T-helper 17 cell (primary cell): ENCODE measurements around the gene TMEM198. TPM values are rescaled to one million over a fixed set of nuclear protein-coding genes. Genes with fewer than 3 reads are reported as not detected.

Source experiments
- ATAC-seq: fragments of 150-1000 bp; cut with Tn5 transposase; 2 replicates; pipeline ENCODE4 v1.10.0; 2021; ENCODE audit warnings: mild to moderate bottlenecking, moderate library complexity
- DNase-seq, 3 donors: peaks; one replicate each; pipeline versions ENCODE4 v3.0.0 to v3.0.0-alpha.2; 2020 to 2021
- H3K9me3 ChIP-seq: one replicate; pipeline ENCODE4 v1.7.0; 2013; ENCODE audit warnings: low read length, mild to moderate bottlenecking; ENCODE audit not compliant: control insufficient read depth, poor library complexity, severe bottlenecking
- H3K27ac Mint-ChIP-seq: one replicate; pipeline ENCODE4 v1.8.0; 2022; ENCODE audit warnings: mild to moderate bottlenecking, moderate library complexity, mixed read lengths
- H3K27me3 Mint-ChIP-seq: one replicate; pipeline ENCODE4 v1.8.0; 2022; ENCODE audit warnings: mixed read lengths
- H3K36me3 Mint-ChIP-seq: one replicate; pipeline ENCODE4 v1.8.0; 2022; ENCODE audit warnings: low read depth, mixed read lengths
- H3K4me1 Mint-ChIP-seq: one replicate; pipeline ENCODE4 v1.8.0; 2022; ENCODE audit warnings: mild to moderate bottlenecking, mixed read lengths
- H3K4me3 Mint-ChIP-seq: one replicate; pipeline ENCODE4 v1.8.0; 2022; ENCODE audit warnings: mild to moderate bottlenecking, moderate library complexity, mixed read lengths
- total RNA-seq, 4 donors: library from RNA in 2 of 4; stranded (reverse) in 2 of 4; gene quantifications; one replicate each; pipeline ENCODE4 v1.2.3 and lab custom pipeline; 2022 to 2026

TMEM198 gene
- total RNA-seq, 2 donors from 2014 or later = 0.42 to 0.77 TPM

DNA sequence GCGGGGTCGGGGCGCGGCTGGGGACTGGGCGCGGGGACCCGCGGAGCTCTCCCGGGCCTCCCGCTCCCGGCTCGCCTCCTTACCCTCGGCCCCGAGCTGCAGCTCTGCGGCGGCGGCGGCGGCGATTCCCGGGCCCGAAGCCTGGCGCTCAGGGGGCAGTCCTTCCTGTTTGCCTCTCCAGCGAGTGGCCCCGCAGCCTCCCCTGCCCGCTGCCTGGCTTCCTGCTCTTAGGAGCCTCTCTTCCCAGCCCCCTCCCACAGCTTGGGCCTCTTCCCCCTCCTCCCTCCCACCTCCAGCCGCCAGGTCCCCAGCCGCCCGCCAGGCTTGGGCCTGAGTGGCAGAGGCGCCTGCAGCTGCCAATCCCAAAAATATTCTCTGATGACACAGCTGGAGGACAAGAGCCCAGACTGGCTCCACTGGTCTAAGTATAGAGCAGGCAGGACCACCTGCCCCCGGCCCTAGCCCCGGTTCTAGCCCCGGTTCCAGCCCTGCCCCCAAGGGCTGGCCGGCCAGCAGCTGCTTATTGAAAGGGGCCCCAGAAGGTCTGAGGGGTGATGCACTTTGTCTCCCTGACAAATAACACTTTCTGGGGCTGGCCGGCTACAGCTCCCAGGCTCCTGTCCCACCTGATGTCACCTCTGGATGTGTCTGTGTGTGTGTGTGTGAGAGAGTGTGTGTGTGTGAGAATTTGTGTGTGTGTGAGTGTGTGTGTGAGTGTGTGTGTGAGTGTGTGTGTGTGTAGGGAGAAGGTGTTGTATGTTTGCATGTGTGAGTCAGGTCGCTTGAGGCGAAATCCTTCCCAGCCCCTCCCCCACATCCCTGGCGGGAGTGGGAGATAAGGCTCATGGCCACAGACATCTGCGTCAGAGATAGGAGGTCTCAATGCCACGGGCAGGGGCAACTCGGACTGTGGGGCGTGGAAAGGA, 27.7 kb downstream of the TMEM198 start, which contains the start of gene OBSL1:
OBSL1 (minus strand) TSS at position 229 of the 926 bp plus-strand sequence. CDS start 307 bp downstream, outside the sequence.
- DNase-seq (no peak), ATAC-seq (peak; percentile 23)
- Mint-ChIP-seq H3K4me3 (peak within 1 kb of the TSS; percentile 31), H3K27ac (no peak within 1 kb of the TSS), H3K27me3 (peaks cover 72% of the 10 kb centered on the region), H3K4me1 (no peaks in the 10 kb centered on the region), H3K36me3 (peaks cover 7% of the 10 kb centered on the region)
- no peaks in the 10 kb centered on the region for H3K9me3 ChIP-seq

DNA sequence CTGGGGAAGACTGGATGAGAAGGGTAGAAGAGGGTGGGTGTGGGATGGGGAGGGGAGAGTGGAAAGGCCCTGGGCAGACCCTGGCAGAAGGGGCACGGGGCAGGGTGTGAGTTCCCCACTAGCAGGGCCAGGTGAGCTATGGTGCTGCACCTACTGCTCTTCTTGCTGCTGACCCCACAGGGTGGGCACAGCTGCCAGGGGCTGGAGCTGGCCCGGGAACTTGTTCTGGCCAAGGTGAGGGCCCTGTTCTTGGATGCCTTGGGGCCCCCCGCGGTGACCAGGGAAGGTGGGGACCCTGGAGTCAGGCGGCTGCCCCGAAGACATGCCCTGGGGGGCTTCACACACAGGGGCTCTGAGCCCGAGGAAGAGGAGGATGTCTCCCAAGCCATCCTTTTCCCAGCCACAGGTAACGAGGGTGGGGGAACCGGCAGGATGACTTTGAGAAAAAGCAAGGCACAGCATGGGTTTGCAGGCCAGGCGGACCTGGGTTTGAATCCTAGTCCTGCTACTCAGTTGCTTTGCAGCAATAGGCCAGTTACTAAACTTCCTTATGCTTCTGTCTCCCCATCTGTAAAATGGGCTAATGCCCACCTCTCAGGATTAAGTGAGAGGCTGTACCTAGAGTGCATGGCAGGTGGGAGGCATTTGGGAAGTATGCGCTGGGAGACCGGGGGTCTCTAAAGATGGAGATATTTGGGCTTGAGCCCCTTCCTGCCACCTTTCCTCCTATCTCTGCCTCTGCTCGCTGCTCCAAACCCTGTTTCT, 28.6 kb downstream of the TMEM198 start, which contains the start of gene INHA:
INHA (plus strand) TSS at position 74 of the 765 bp plus-strand sequence; CDS start at position 139, 65 bp downstream.
- Mint-ChIP-seq H3K27me3 (peaks cover 71% of the 10 kb centered on the region), H3K4me1 (no peaks in the 10 kb centered on the region), H3K36me3 (peaks cover 7% of the 10 kb centered on the region), H3K4me3 (peak within 1 kb of the TSS; percentile 28), H3K27ac (no peak within 1 kb of the TSS)
- DNase-seq (no peak), ATAC-seq (no peak)
- H3K9me3 ChIP-seq = no peaks in the 10 kb centered on the region

DNA sequence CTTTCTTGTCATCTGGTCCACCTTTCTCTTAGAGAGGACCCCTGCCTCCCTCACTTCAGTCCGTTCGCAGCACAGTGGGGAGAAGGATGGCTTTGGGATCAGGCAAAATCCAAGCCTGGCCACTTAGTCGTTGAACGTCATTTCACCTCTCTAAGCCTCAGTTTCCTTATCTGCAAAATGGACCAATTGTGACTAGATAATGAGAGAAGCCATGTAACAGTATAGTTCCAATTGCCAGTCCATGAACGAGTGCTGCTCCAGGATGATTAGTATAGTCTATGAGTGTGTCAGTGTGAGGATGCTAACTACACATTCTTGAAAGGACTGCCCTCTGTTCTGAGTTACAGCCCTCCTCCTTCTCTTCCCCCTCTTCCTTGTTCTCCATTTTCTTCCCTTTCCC, 29.3 kb downstream of the TMEM198 start:
- H3K9me3 ChIP-seq = no peaks in the 10 kb centered on the region
- no peaks in the 10 kb centered on the region for H3K4me1 Mint-ChIP-seq
- no peak overlapping the region for H3K27ac Mint-ChIP-seq
- DNase-seq (no peak), ATAC-seq (no peak)
- peaks cover 69% of the 10 kb centered on the region for H3K27me3 Mint-ChIP-seq
- peak overlapping the region; percentile 7 for H3K4me3 Mint-ChIP-seq
- H3K36me3 Mint-ChIP-seq = peaks cover 7% of the 10 kb centered on the region

DNA sequence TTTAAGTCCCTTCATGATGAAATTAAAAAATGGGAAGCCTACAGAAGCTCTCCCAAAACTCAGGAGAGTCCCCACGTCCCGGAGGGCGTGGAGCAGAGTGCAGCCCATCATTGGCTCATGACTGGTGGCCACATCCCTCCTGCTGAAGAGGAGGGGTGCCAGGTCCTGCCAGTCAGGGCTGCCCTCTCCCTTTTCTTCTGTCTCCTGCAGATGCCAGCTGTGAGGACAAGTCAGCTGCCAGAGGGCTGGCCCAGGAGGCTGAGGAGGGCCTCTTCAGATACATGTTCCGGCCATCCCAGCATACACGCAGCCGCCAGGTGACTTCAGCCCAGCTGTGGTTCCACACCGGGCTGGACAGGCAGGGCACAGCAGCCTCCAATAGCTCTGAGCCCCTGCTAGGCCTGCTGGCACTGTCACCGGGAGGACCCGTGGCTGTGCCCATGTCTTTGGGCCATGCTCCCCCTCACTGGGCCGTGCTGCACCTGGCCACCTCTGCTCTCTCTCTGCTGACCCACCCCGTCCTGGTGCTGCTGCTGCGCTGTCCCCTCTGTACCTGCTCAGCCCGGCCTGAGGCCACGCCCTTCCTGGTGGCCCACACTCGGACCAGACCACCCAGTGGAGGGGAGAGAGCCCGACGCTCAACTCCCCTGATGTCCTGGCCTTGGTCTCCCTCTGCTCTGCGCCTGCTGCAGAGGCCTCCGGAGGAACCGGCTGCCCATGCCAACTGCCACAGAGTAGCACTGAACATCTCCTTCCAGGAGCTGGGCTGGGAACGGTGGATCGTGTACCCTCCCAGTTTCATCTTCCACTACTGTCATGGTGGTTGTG, 30.9 kb downstream of the TMEM198 start:
- no peak overlapping the region for H3K4me3 Mint-ChIP-seq
- ATAC-seq (no peak), DNase-seq (no peak)
- no peak overlapping the region for H3K27ac Mint-ChIP-seq
- H3K9me3 ChIP-seq = no peaks in the 10 kb centered on the region
- peaks cover 68% of the 10 kb centered on the region for H3K27me3 Mint-ChIP-seq
- H3K36me3 Mint-ChIP-seq = peaks cover 4% of the 10 kb centered on the region
- peaks cover 2% of the 10 kb centered on the region for H3K4me1 Mint-ChIP-seq

DNA sequence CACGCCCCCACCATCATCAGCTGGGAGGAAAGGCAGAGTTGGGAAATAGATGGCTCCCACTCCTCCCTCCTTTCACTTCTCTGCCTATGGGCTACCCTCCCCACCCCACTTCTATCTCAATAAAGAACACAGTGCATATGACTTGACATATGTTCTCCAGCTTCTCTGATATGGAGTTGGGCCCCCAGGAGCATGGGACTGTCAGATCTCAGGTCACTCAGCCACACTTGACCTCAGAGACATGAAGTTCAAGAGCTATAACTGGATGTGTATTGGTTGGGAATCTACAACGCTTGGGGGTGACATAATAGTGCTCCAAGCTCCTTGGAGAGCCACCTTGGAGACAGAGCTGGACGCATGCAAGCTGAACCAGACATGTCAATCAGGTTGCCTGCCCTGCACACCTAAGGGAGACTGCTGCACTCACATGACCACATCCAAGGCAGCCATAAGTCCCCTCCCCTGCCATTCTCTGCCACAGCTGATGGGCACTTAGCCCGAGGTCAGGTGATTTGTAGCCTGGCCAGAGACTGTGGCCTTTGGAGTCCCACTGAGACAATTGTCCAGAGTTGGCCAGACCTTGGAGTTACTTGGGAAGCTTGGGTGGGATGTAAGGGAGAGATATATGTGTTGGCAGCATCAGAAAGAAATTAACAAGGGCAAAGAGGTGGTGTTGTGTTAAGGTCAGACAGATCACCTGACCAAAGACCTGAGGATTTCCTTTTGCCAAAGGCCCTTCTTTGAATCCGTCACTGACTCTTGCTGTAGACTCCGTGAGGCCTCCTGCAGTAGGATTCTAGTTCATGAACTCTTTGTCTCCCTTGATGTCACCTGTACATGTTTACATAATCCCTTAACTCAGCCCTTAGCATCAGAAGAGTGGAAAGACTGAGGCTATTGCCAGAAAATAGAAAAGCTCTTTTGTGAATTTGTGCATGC, 32.0 kb downstream of the TMEM198 start:
- ATAC-seq (no peak), DNase-seq (no peak)
- peaks cover 2% of the 10 kb centered on the region for H3K4me1 Mint-ChIP-seq
- peaks cover 64% of the 10 kb centered on the region for H3K27me3 Mint-ChIP-seq
- H3K36me3 Mint-ChIP-seq = peaks cover 4% of the 10 kb centered on the region
- H3K27ac Mint-ChIP-seq = no peak overlapping the region
- H3K4me3 Mint-ChIP-seq = no peak overlapping the region
- no peaks in the 10 kb centered on the region for H3K9me3 ChIP-seq

DNA sequence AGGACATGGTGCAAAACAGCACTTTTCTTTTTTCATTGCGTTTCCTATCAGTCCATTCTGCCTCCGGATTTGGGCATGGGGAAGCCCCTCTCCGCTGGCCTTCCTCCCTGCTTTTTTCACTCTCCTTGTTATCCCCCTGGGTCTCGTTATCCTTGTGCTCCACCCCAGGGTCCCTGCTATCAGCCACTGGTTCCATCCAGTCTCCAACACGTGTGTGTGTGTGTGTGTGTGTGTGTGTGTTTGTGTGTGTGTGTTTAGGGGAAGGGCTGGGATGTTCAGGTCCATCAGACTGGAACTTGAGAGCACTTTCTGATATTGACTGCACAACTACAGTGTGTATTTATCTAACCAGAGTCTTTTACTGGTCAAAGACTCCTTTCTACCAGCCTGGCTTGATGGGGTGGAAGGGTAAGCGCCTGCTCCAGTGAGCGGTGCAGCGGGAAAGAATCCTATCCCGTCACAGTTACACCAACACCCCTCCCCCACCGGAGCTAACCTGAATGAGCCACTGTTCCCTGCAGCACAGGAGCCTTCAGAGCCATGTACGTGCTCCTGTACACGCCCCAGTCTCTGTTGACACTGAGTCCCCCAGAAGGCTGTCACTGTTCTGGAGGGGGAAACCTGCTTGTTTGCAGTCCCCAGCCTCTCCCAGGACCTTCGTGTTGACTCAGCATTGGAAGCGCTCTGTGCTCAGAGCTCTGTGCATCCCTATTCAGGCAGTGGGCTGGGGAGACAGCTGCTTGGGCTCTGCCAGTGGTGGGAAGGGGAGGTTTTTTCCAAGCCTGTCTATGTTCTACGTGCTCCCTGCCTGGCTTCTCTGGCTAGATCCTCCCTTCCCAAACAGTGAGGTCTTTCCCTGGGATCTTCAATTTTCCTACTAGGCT, 32.9 kb downstream of the TMEM198 start:
- H3K36me3 Mint-ChIP-seq = peaks cover 4% of the 10 kb centered on the region
- DNase-seq (no peak), ATAC-seq (no peak)
- H3K27me3 Mint-ChIP-seq = peaks cover 61% of the 10 kb centered on the region
- H3K27ac Mint-ChIP-seq = no peak overlapping the region
- no peaks in the 10 kb centered on the region for H3K9me3 ChIP-seq
- H3K4me3 Mint-ChIP-seq = no peak overlapping the region
- peaks cover 2% of the 10 kb centered on the region for H3K4me1 Mint-ChIP-seq

DNA sequence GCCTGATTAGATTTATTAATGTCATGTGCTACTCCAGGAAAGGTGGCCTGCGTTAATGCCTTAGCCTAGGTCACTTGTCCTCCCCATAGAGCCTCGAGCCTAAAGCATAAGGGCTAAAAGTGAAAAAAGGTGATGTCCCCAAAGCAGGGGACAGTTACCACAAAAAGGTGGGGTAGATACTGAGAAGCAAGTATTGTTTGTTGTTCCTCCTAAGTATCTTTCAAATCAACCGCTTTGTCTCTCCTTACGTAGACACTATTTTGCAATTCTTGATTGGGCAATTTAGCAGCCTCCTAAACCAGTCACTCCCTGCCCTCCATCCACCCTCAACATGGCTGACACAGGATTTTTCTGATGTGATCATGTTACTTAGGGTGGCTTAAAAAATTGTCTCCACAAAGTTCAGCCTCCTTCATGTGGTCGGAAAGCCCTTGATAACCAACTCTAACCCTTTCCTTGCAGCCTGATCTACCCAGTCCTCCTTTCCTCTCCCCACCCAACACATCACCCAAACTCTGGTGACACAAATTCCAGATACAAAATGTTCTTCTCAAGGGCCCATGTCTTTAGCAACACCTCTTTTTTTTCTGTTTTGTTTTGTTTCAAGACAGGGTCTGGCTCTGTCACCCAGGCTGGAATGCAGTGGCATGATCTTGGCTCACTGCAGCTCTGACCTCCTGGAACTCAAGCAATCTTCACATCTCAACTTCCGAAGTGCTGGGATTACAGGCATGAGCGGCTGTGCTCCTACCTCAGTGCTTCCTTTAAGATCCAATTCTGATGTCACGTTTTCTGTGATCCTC, 35.2 kb downstream of the TMEM198 start:
- Mint-ChIP-seq H3K4me1 (peaks cover 2% of the 10 kb centered on the region), H3K27ac (no peak overlapping the region), H3K36me3 (peaks cover 4% of the 10 kb centered on the region), H3K27me3 (peaks cover 41% of the 10 kb centered on the region), H3K4me3 (no peak overlapping the region)
- no peaks in the 10 kb centered on the region for H3K9me3 ChIP-seq
- ATAC-seq = no peak
- DNase-seq = no peak

DNA sequence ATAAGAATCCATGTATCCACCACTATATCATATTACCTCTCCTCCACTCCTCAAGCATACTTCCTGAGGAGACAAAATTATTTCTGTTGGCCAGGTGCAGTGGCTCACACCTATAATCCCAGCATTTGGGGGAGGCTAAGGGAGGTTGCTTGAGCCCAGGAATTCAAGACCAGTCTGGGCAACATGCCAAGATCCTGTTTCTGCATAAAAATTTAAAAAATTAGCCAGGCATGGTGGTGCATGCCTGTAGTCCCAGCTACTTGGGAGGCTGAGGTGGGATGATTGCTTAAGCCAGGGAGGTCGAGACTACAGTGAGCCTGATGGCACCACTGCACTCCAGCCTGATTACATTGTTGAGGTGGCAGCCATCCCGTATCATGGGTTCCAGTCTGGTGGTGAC, 37.5 kb downstream of the TMEM198 start:
- peaks cover 40% of the 10 kb centered on the region for H3K27me3 Mint-ChIP-seq
- DNase-seq (no peak), ATAC-seq (no peak)
- peaks cover 2% of the 10 kb centered on the region for H3K4me1 Mint-ChIP-seq
- H3K36me3 Mint-ChIP-seq = no peaks in the 10 kb centered on the region
- H3K4me3 Mint-ChIP-seq = no peak overlapping the region
- no peaks in the 10 kb centered on the region for H3K9me3 ChIP-seq
- H3K27ac Mint-ChIP-seq = no peak overlapping the region

DNA sequence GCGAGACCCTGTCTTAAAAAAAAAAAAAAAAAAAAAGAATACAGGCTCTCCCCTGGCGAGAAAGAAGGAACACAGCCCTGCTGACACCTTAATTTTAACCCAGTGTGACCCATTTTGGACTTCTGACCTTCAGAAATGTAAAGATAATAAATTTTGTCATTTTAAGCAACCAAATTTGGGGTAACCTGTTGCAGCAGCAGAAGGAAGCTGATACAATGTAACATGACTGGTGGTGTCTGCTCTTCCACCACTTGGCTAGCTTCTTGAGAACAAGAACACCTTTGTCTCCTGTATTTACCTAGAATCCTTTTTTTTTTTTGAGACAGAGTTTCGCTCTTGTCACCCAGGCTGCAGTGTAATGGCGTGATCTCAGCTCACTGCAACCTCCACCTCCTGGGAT, 47.3 kb downstream of the TMEM198 start:
- H3K9me3 ChIP-seq = no peaks in the 10 kb centered on the region
- Mint-ChIP-seq H3K4me3 (no peak overlapping the region), H3K4me1 (no peaks in the 10 kb centered on the region), H3K36me3 (peaks cover 2% of the 10 kb centered on the region), H3K27me3 (peaks cover 45% of the 10 kb centered on the region), H3K27ac (no peak overlapping the region)
- DNase-seq (no peak), ATAC-seq (no peak)

DNA sequence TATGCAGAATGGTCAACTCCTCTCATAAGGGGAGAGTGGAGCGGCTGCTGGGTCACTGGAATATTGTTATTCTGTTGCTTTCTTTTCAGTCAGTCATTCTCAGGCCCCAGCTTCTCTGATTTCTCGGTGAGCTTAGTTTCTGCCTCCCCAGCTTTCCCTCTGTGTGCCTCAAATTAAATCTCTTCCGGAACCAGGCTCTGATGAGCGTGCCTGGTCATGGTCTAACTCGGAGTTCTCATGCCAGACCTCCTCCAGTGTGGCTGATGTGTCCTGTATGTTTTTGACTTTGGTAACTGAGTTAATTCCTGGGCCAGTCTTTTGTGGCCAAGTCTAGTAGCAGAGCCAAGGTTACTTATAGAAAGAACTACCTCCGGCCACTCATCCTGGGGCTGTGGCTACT, 48.9 kb downstream of the TMEM198 start:
- H3K9me3 ChIP-seq = no peaks in the 10 kb centered on the region
- Mint-ChIP-seq H3K4me1 (peaks cover 2% of the 10 kb centered on the region), H3K4me3 (no peak overlapping the region), H3K36me3 (peaks cover 2% of the 10 kb centered on the region), H3K27me3 (peaks cover 30% of the 10 kb centered on the region), H3K27ac (no peak overlapping the region)
- DNase-seq = no peak
- ATAC-seq = no peak

DNA sequence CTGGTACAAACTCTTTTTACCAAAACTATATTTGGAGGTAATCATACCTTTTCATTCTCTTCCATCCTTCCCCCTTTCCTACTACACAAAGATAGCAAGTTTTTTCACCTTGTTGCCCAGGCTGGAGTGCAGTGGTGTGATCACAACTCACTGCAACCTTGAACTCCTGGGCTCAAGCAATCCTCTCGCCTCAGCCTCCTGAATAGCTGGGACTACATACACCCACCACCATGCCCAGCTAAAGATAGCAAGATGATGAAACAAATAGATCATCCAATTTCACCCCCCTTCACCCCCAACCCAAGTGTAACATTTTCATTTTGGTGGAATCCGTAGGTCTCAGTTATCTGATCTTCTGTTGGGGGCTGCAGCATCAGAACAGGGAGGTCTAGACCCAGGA, 49.3 kb downstream of the TMEM198 start:
- no peak for DNase-seq
- H3K4me3 Mint-ChIP-seq = no peak overlapping the region
- no peaks in the 10 kb centered on the region for H3K9me3 ChIP-seq
- H3K27ac Mint-ChIP-seq = no peak overlapping the region
- peaks cover 26% of the 10 kb centered on the region for H3K27me3 Mint-ChIP-seq
- H3K36me3 Mint-ChIP-seq = peaks cover 2% of the 10 kb centered on the region
- ATAC-seq = no peak
- H3K4me1 Mint-ChIP-seq = peaks cover 5% of the 10 kb centered on the region
